ENCODE results near the gene TECRL. TPM values are rescaled to one million over a fixed set of nuclear protein-coding genes. Genes with fewer than 3 reads are reported as not detected.

Gene TECRL
- total RNA-seq, 1 donor from 2014 or later, result not detected

DNA sequence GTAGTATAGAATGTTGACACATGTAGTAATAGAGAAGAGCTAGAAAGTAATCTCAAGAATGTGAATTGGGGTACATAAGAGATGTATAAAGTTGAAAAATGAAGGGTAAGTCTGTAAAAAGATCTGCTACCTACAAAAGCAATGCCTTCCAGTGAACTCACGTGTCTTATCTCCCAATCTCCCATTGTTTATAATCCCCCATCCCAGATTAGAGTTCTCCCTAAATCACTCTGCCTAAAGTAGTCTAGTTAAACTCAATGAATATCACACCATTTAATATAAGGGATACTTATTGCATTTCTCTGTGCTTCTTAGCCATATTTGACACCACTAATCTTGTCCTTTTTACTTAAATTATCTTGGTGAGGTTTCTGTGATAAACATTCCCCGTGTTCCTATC lies 6.6 kb downstream of the TECRL start:
- Mint-ChIP-seq H3K36me3 (ENCODE audit: low read depth, unreplicated experiment) (no peaks in the 10 kb centered on the region), H3K27ac (ENCODE audit: unreplicated experiment) (no peak overlapping the region), H3K4me3 (ENCODE audit: unreplicated experiment) (no peak overlapping the region), H3K9me3 (ENCODE audit: unreplicated experiment) (no peaks in the 10 kb centered on the region), H3K27me3 (ENCODE audit: low read depth, unreplicated experiment) (no peaks in the 10 kb centered on the region), H3K4me1 (ENCODE audit: low read depth, unreplicated experiment) (no peaks in the 10 kb centered on the region)
- H3K27ac ChIP-seq (ENCODE audit: low read depth, low read length), result no peak overlapping the region
- H2AFZ ChIP-seq (ENCODE audit: low read depth, low read length), result no peak overlapping the region
- FAIRE-seq, result no peak
- H3K4me3 ChIP-seq (ENCODE audit: insufficient read depth, low read depth, low read length), result no peak overlapping the region
- H3K79me2 ChIP-seq (ENCODE audit: insufficient read depth, low read length), result no peaks in the 10 kb centered on the region
- no peak overlapping the region for H3K9ac ChIP-seq (ENCODE audit: low read length)
- no peak overlapping the region for H3K4me2 ChIP-seq (ENCODE audit: low read length)
- TF ChIP-seq, protein P1, sequence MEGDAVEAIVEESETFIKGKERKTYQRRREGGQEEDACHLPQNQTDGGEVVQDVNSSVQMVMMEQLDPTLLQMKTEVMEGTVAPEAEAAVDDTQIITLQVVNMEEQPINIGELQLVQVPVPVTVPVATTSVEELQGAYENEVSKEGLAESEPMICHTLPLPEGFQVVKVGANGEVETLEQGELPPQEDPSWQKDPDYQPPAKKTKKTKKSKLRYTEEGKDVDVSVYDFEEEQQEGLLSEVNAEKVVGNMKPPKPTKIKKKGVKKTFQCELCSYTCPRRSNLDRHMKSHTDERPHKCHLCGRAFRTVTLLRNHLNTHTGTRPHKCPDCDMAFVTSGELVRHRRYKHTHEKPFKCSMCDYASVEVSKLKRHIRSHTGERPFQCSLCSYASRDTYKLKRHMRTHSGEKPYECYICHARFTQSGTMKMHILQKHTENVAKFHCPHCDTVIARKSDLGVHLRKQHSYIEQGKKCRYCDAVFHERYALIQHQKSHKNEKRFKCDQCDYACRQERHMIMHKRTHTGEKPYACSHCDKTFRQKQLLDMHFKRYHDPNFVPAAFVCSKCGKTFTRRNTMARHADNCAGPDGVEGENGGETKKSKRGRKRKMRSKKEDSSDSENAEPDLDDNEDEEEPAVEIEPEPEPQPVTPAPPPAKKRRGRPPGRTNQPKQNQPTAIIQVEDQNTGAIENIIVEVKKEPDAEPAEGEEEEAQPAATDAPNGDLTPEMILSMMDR (IDR thresholded peaks at IDR 0.05; ENCODE audit: insufficient read depth, low read depth, low read length), result no peak
- TF ChIP-seq EZH2 (IDR thresholded peaks at IDR 0.05; ENCODE audit: insufficient read depth, low read length), result no peak
- no peaks in the 10 kb centered on the region for H3K9me3 ChIP-seq (ENCODE audit: insufficient read depth, low read depth, low read length)
- no peaks in the 10 kb centered on the region for H3K27me3 ChIP-seq (ENCODE audit: insufficient read depth, low read length)
- no peaks in the 10 kb centered on the region for H3K4me1 ChIP-seq (ENCODE audit: insufficient read depth, low read length)
- H4K20me1 ChIP-seq (ENCODE audit: insufficient read depth, low read length), result no peaks in the 10 kb centered on the region
- H3K36me3 ChIP-seq (ENCODE audit: insufficient read depth, low read length), result no peaks in the 10 kb centered on the region
- DNase-seq (ENCODE audit: low read depth), result no peak

DNA sequence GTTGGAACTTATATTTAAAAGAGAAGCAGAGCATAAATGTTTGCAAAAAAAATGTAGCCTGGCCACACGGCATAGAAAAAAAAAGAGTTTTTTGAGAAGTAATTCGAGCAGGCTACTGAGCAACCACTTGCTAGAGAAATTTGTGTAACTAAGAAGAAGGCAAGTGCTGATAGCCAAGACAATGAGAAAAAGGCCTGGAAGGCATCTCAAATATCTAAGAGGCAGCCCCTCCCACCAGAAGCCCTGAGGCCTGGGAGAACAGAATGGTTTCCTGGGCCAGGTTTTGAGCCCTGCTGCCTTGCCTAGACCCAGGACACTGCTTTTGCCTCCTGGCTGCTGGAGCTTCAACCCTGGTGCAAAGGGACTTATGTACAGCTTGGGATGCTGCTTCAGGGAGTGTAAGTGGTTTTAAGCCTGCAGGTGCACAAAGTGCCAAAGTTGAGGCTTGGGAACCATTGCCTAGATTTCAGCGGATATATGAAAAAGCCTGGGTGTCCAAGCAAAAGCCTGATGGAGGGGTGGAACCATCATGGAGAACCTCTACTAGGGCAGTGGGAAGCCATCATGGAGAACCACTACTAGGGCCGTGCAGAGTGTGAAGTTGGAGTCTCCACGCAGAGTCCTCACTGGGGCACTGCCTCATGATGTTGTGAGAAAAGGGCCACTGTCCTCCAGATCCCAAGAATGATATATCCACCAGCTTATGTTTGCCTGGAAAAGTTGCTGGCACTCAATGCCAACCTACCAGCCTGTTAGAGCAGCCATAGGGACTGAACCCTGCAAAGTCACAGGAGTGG lies 9.7 kb downstream of the TECRL start:
- H3K9ac ChIP-seq (ENCODE audit: low read length), result no peak overlapping the region
- no peaks in the 10 kb centered on the region for H4K20me1 ChIP-seq (ENCODE audit: insufficient read depth, low read length)
- Mint-ChIP-seq H3K9me3 (ENCODE audit: unreplicated experiment) (no peaks in the 10 kb centered on the region), H3K36me3 (ENCODE audit: low read depth, unreplicated experiment) (no peaks in the 10 kb centered on the region), H3K4me3 (ENCODE audit: unreplicated experiment) (no peak overlapping the region), H3K27ac (ENCODE audit: unreplicated experiment) (no peak overlapping the region), H3K4me1 (ENCODE audit: low read depth, unreplicated experiment) (no peaks in the 10 kb centered on the region), H3K27me3 (ENCODE audit: low read depth, unreplicated experiment) (no peaks in the 10 kb centered on the region)
- no peak overlapping the region for H3K4me3 ChIP-seq (ENCODE audit: insufficient read depth, low read depth, low read length)
- no peaks in the 10 kb centered on the region for H3K27me3 ChIP-seq (ENCODE audit: insufficient read depth, low read length)
- H3K9me3 ChIP-seq (ENCODE audit: insufficient read depth, low read depth, low read length), result no peaks in the 10 kb centered on the region
- H3K27ac ChIP-seq (ENCODE audit: low read depth, low read length), result no peak overlapping the region
- TF ChIP-seq, protein P1 (IDR thresholded peaks at IDR 0.05; ENCODE audit: insufficient read depth, low read depth, low read length), result no peak
- no peak for TF ChIP-seq EZH2 (IDR thresholded peaks at IDR 0.05; ENCODE audit: insufficient read depth, low read length)
- FAIRE-seq, result no peak
- DNase-seq (ENCODE audit: low read depth), result no peak
- no peak overlapping the region for H3K4me2 ChIP-seq (ENCODE audit: low read length)
- H2AFZ ChIP-seq (ENCODE audit: low read depth, low read length), result no peak overlapping the region
- H3K36me3 ChIP-seq (ENCODE audit: insufficient read depth, low read length), result no peaks in the 10 kb centered on the region
- H3K79me2 ChIP-seq (ENCODE audit: insufficient read depth, low read length), result no peaks in the 10 kb centered on the region
- H3K4me1 ChIP-seq (ENCODE audit: insufficient read depth, low read length), result no peaks in the 10 kb centered on the region

DNA sequence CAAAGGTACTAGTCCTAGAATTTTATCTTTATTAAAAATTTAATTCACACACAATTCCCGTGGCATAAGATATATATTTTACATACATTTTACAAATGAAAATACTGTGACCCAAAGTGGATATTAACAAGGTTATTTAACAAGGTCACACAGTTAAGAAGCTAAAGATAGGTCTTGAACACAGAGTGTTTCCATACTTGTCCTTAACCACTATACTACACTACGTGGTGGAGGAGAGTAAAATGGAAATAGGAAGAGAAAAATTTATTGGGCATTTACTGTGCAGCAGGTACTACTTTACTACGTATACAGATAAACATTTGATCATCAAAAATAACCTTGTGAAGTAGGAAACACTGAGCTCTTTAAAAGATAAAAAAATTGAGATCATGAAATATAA lies 14.8 kb downstream of the TECRL start:
- no peaks in the 10 kb centered on the region for H3K4me1 ChIP-seq (ENCODE audit: insufficient read depth, low read length)
- H3K27me3 ChIP-seq (ENCODE audit: insufficient read depth, low read length), result no peaks in the 10 kb centered on the region
- no peaks in the 10 kb centered on the region for H3K4me1 Mint-ChIP-seq (ENCODE audit: low read depth, unreplicated experiment)
- H2AFZ ChIP-seq (ENCODE audit: low read depth, low read length), result no peak overlapping the region
- H3K27me3 Mint-ChIP-seq (ENCODE audit: low read depth, unreplicated experiment), result no peaks in the 10 kb centered on the region
- no peak overlapping the region for H3K27ac ChIP-seq (ENCODE audit: low read depth, low read length)
- H3K9ac ChIP-seq (ENCODE audit: low read length), result no peak overlapping the region
- no peaks in the 10 kb centered on the region for H4K20me1 ChIP-seq (ENCODE audit: insufficient read depth, low read length)
- DNase-seq (ENCODE audit: low read depth) (no peak), FAIRE-seq (no peak)
- no peak overlapping the region for H3K4me2 ChIP-seq (ENCODE audit: low read length)
- no peak for TF ChIP-seq EZH2 (IDR thresholded peaks at IDR 0.05; ENCODE audit: insufficient read depth, low read length)
- TF ChIP-seq, protein P1 (IDR thresholded peaks at IDR 0.05; ENCODE audit: insufficient read depth, low read depth, low read length), result no peak
- H3K36me3 ChIP-seq (ENCODE audit: insufficient read depth, low read length), result no peaks in the 10 kb centered on the region
- no peak overlapping the region for H3K27ac Mint-ChIP-seq (ENCODE audit: unreplicated experiment)
- no peaks in the 10 kb centered on the region for H3K36me3 Mint-ChIP-seq (ENCODE audit: low read depth, unreplicated experiment)
- H3K9me3 ChIP-seq (ENCODE audit: insufficient read depth, low read depth, low read length), result no peaks in the 10 kb centered on the region
- no peaks in the 10 kb centered on the region for H3K79me2 ChIP-seq (ENCODE audit: insufficient read depth, low read length)
- H3K9me3 Mint-ChIP-seq (ENCODE audit: unreplicated experiment), result no peaks in the 10 kb centered on the region
- no peak overlapping the region for H3K4me3 Mint-ChIP-seq (ENCODE audit: unreplicated experiment)
- no peak overlapping the region for H3K4me3 ChIP-seq (ENCODE audit: insufficient read depth, low read depth, low read length)
